ENCODE measurements around the gene PGC. TPM values are rescaled to one million over a fixed set of nuclear protein-coding genes. Genes with fewer than 3 reads are reported as not detected.
A peak's percentile ranks its signal among the peaks of the same experiment; 100 is the strongest.

The PGC gene
- total RNA-seq, 1 donor from 2014 or later: not detected

DNA sequence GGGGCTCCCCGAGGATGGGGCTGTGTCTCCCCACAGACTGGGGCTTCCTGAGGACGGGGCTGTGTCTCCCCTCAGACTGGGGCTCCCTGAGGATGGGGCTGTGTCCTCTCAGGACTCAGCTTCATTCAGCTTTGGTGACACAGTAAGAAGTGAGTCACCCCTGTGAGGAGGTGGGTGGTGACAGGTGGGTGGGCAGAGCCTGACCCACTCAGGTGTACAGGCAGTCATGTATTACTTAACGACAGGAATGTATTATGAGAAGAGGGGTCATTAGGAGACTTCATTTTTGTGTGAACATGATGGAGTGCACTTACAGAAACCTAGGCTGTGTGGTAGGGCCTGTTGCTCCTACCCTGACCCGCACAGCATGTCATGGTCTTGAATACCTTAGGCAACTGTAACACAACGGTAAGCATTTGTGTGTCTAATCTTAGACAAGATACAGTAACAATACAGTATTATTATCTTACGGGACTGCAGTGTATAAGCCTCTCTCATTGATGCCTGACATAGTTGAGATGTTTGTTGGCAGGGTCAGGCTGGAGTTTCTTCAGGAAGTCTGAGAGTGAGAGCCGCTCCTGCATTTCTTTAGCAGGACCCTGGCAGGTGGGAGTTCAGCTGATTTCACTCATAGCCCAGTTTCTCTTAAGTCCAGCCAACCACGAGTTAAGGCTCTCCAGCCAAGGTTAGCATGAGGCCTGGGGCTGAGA is 10.9 kb upstream of the PGC start:
- no peak for DNase-seq (ENCODE audit: missing footprints)
- no peak for ATAC-seq
- intact Hi-C loops (cut with DNase I): no loop called here

DNA sequence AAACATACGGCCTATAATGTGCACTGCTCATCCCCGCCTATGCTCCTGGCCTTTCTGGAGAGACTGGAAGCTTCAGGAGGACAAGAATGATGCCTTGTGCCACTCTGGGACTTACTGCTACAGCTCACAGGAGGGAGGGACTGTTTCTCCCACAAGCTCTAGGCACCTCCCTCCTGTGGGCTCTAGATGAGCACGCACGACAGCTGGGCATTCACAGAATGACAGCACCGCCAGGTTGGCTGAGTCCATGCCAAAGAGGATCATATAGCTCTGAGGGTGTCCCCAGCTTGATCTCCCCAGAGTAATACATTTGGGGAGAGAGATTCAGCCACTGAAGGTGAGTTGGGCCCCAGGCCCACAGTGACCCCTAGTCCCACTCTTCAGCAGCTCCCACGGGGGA is 10.1 kb upstream of the PGC start:
- ATAC-seq (peak; percentile 16), DNase-seq (ENCODE audit: missing footprints) (no peak)
- intact Hi-C loops (cut with DNase I): no loop called here

DNA sequence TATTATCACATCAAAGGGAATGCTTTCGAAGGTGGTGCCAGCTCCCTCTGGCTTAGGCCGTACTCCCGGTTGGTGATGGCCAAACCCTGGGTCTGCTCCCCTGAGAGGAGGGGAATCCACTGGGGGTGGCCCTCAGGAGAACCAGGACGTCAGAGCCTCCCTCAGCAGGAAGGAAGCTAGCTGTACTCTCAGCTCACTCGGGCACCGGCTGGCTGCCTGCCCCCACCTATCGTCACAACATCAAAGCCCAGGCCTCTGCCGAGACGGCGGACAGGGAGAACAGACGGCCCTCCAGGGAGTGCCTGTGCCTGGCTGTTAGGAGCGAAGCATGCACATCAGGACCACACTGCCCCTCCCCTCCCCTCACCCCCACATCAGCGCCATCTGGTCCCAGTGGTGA is 9.2 kb upstream of the PGC start:
- intact Hi-C loops (cut with DNase I): no loop called here
- no peak for ATAC-seq
- DNase-seq (ENCODE audit: missing footprints): no peak

DNA sequence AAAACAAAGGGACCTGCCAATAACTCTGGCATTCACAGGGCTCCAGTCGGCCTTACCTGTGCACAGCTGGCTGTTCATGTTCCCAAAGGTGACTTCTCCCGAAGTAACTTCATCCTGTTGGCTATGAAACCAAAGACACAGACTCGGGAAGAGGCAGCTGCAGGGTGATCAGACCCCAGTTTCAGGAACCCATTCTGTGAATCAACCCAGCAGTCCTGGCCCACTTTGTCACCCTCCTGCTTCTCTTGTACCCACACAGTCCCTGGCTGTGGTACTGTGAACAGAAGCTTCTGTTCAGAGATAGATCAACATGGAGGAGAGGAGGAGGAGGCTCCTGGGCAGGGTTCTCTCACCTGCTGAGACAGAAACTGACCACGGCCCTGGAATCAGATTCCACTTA is 8.7 kb upstream of the PGC start:
- DNase-seq (ENCODE audit: missing footprints): no peak
- no peak for ATAC-seq
- intact Hi-C loops (cut with DNase I): no loop called here

DNA sequence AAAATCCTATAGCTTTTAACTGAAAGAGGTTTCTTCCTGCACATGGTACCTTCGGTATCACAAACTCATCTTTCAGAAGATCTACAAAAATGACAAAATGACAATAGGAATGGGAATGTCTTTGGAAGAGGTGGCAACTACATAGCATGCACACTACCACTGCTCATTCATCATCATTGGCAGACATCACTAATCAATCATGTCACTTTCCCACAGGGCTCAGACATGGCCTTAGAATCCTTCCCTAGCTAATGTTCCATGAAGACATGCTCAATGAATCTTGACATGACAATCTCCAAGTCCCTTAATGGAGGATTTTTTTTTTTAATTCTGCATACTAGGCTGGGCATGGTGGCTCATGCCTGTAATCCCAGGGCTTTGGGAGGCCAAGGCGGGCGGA is 3.2 kb upstream of the PGC start:
- no peak for ATAC-seq
- no peak for DNase-seq (ENCODE audit: missing footprints)
- intact Hi-C loops (cut with DNase I): no loop called here

DNA sequence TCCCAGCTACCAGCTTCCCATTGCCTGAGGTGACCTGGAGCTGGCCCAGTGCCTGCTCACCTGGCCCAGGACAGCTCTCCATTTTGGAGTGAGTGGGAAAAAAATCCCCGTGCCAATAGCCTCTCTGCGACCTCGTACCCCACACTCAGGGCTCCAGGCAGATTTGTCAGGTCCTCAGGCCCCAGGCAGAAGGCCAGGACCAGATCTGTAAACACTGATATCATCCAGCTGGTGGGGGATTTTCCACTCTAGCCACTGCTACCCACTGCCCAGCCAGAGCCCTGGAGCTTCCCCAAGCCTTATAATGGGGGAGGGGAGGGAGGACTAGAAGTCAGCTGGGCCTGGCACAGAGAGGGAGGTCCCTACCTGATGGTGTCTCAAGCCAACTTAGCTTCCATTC is 1.3 kb upstream of the PGC start:
- ATAC-seq: no peak

DNA sequence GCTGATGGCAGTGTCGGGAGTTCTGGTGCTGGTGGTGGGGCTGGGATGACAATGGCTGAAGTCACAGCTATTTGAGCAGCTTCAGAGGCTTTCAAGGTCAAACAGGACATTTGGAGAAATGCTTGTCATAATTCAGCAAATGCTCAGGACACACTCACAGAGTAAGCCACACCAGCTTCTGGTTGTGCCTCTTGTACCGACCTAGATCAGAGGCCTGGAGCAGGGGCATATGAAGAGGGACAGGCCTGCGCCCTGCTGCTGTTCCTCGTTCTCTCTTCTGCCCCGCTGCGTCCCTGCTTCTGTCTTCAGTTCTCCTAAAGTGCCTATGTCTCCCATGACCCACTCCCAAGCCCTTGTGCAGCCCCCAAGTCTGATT is 893 bp upstream of the PGC start:
- intact Hi-C loops (cut with DNase I): no loop called here
- ATAC-seq: no peak
- no peak for DNase-seq (ENCODE audit: missing footprints)

More for the DNA sequence above, 1.3 kb upstream of the PGC start:
- DNase-seq (ENCODE audit: missing footprints): no peak
- intact Hi-C loops (cut with DNase I): no loop called here

DNA sequence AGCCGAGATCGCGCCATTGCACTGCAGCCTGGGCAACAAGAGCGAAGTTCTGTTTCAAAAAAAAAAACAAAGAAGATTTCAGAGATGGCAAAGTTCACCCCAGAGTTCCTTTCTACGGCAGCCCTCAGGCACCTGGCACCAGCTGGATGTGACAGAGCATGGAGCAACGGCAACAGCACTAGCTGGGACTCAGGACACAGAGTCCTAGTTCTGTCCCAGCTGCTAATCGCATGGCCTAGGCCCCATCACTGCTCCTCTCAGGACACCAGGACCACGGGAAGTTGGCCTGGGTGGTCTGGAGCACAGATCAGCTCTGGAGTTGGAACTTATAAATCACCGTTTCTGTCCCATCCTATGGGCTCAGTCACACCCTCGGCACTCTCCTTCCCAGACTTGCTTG is 1.1 kb downstream of the PGC start:
- intact Hi-C loops (cut with DNase I): no loop called here
- no peak for ATAC-seq

DNA sequence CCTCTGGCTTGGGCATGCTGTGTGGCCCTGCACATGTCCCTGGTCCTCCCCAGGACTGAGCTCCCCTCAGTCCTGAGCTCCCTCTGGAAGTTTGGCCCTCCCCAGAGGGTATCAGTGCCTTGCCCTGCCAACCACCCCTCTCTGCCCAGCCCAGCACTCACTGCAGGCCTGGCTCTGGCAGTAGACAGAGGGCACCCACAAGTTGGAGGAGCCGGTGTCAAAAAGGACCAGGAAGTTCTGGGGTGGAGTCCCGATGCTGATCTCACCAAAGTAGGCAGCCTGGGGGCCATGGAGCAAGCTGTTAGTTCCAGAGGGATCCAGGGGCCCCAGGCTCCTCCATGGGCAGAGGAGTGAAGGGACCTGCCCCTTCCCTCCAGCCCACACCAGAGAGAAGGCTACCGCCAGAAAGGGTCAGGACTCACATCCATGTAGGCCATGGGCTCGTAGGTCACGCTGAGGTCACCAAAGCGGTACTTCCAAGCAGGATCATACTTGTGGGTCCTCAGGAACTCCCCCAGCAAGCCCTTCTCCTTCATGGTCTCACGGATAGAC is 2.9 kb downstream of the PGC start:
- no peak for ATAC-seq
- DNase-seq (ENCODE audit: missing footprints): no peak
- intact Hi-C loops (cut with DNase I): no loop called here

More for the DNA sequence above, 1.1 kb downstream of the PGC start:
- DNase-seq (ENCODE audit: missing footprints): no peak

DNA sequence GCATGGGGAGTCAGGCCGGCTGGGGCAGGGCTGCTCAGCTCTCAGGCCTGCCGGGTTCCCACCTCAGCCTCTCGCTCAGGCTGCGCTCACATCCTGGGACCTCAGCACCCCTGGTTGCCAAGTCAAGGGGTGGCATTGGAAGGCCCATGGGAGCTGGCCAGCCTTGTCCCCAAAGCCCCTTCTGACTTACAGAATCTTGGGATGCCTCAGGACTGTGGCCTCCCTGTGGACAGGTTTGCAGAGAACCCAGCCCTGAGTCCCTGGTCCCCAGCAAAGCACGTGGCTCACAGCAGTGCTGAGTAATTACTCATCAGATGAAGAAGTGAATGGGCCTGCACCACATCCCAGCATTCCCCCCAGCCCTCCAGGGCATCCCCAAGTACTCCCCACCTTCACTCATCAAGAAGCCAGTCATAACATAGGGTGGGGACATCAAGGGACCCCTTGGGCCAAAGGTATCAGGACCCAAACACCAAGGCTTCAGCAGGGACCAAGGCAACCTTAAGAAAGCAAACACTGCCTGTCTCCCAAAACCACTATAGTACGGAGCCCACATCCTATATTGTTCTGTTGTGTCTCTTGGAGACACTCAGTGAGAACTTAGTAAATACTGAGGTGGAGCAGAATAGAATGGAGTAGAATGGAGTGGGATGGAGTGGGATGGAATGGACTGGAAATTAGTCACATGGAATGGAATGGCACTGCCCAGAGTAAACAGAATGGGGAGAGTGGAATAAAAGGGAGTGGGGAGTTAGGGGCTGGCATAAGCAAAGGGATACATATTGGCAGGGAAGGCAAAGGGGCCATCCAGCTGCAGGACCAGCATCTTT is 3.6 kb downstream of the PGC start:
- DNase-seq (ENCODE audit: missing footprints) (no peak), ATAC-seq (no peak)
- intact Hi-C loops (cut with DNase I): no loop called here

DNA sequence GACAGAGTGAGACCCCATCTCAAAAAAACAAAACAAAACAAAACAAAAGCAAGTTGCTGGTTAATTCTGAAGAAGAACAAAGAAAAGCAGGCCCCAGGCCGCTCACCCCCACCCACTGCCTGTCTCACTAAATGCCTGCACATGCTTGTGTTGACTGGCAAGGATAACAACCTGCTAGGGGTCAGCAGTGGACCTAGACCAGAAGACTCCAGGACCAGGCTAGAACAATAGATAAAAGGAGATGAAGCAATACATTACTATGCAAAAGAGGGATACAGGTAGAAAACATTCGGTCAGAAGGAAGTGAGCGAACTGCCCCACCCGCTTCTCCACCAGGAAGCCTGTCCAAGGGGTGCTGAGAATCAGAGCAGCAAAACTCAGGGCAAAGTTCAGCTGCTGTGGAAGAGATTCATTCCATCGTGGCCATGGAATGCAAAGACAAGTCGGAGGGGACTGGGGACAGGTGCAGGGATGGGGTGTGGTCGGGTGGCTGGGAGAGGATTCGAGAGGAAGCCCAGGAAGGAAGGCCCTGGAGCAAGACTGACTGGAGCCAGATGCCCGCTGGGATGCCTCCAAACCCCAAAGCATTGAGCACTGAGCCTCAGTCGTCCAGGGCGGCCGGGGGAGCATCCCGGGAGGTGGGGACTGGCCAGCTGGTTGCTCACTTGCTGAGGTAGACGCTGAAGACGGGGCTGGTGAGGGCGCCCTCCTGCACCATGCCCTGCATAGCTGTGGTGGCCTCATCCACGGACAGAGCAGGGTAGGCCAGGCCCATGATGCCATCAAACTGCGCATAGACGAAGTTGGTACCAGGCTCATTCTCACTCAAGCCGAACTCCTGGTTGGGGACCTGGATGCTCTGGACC is 5.3 kb downstream of the PGC start:
- ATAC-seq (no peak), DNase-seq (ENCODE audit: missing footprints) (no peak)
- intact Hi-C loops (cut with DNase I): no loop called here

DNA sequence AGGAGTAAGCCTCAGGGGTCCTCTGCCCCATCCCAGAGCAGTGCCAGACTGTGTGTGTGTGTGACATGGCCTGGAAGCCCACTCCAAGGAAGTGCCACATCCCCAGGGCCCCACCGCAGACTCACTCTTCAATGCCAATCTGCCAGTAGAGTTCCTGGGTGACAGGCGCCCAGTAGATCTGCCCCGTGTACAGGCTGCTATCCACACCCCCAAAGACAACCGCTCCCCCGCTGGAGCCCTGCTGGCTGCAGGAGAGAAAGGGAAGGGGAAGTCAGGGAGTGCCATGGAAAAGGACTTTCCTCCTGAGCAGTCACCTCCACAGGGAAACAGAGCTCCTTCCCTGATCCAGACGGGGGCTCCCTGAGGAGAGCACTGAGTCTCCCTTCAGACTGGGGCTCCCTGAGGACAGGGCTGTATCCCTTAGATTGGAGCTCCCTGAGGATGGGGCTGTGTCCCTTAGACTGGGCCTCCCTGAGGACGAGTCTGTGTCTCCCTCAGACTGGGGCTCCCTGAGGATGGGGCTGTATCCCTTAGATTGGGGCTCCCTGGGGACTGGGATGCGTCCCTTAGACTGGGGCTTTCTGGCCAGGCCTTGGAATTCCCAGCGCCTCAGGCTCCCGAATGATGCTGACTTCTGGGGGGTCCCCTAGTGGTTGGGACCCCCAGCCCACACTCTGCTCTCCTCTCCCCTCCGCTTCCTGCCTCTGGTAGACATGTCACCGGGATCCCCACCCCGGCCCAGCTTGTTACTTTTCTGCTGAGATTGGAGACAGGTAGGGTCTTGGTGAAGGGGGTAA is 6.6 kb downstream of the PGC start:
- no peak for ATAC-seq
- no peak for DNase-seq (ENCODE audit: missing footprints)
- intact Hi-C loops (cut with DNase I): no loop called here

DNA sequence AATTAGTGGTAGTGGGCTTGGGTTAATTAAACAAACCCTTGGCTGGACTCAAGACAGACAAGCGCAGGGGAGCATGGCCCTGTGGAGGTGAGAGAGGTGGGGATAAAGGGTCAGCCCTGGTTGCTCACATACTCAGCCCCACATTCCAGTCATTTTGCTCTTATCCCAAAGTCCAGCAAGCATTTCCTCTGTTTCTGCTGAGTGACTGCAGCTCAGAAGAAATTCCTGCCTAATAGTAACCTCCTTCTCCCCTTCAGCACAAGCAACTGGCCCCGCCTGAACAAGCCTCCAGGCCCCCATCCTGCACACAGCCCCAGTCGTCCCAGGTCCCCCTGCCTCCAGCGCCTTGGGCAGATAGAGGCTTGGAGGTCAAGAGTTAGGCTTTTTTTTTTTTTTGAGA is 8.2 kb downstream of the PGC start:
- intact Hi-C loops (cut with DNase I): no loop called here
- no peak for ATAC-seq

DNA sequence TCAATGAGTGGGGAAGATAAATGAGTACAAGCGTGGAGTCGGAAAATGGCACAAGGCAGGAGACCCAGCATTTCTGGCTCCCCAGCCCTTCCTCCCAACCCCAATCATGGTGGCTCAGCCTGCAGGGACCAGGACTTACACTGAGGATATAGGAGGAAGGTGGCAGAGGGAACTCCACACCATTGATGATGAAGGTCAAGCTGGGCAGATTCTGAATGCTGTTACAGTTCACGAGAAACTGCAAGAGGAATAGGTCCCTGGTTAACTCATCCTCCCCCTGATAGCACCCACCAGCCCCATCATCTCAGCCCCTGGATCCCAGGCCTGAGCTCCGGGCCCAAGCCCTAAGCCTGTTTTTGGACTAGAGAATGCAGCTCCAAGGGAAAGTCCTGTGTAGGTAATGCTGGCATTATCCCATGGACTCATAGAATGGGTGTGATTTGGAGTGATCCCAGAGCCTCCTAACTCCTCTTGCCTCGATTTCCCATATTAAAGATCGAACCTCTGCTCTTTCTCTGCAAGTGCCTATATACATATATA is 9.5 kb downstream of the PGC start:
- no peak for ATAC-seq
- intact Hi-C loops (cut with DNase I): no loop called here

More for the DNA sequence above, 8.2 kb downstream of the PGC start:
- DNase-seq (ENCODE audit: missing footprints): no peak

DNA sequence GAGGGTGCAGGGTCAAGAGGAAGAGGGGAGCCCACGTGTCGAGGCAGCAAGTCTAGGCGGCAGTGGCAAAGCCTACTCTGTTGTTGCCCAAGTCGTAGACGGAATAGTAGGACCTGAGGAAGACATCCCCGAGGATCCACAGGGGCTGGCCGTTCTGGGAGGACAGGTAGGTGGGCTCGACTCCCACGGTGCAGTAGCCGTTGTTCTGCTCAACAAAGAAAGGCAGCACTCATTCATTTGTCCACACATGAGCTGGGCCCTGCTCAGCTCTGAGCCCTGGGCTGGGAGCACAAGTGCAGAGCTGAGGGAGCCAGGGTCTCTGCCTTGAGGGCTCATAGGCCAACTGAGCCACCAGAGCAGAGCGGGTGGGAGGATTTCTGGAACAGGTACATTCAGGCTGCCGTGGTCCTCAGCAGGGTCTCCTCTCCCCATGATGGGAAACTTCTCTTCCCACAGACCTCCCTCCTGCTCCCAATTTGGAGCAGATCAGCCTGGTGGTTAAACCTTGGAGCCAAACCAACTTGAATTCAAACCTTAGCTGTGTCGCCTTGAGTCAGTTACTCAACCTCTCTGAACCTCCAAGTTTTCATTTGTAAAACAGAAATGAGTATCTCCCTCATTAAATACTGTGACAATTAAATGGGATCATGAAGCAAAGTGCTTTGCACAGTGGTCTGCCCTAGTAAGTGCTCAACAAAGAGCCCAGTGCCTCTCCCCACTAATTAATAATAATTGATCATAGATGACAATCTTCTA is 10.2 kb downstream of the PGC start:
- ATAC-seq: no peak
- no peak for DNase-seq (ENCODE audit: missing footprints)
- intact Hi-C loops (cut with DNase I): no loop called here

More for the DNA sequence above, 9.5 kb downstream of the PGC start:
- DNase-seq (ENCODE audit: missing footprints): no peak

DNA sequence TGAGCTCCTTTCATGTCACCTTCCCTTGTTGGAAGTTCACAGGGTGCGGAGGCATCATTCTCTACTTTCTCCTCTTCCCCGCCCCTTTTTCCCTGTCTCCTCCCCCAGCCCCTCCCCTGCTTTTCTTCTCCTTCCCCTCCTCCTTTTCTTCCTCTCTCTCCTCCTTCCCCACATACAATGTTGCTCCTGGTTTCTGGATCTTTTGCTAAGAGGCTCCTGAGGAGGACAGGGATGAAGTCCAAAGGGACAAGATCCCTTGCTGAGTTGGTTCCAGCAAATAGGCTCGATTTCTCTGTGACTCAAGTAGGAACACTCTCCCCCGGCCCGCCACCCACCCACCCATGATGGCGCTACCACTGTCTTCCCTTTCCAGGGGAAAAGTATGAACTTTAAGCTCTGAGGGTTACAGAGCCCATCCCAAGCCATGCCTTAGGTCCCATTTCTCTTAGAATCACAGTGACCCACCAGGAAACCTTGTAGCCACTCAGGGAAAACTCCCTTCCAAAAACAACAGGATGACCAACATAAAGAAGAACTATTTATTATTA is 10.9 kb downstream of the PGC start:
- DNase-seq (ENCODE audit: missing footprints): no peak
- no peak for ATAC-seq
- intact Hi-C loops (cut with DNase I): no loop called here
